Suppressor macrophage treated with lipopolysaccharide for 1 hour (primary cell): Measurements from ENCODE around the gene FILIP1L.

Experiments used
- DNase-seq, 3 donors: peaks; one replicate each; pipeline ENCODE4 v3.0.0-alpha.2; 2020 to 2022

FILIP1L gene

GRCh38 chr3:100039075-100039474 is 75.2 kb downstream of the FILIP1L start:
- DNase-seq: no peak

- no peak for DNase-seq
Measured at GRCh38 chr3:100033903-100034471, 80.3 kb downstream of the FILIP1L start.

- no peak for DNase-seq
Measured at GRCh38 chr3:100033184-100033583, 81.1 kb downstream of the FILIP1L start.

GRCh38 chr3:100032243-100032642 is 82.1 kb downstream of the FILIP1L start:
- peak; percentile 47 to 68 (median 55) for DNase-seq

- peak; percentile 41 to 81 (median 68) for DNase-seq
Measured at GRCh38 chr3:100030914-100031425, 83.3 kb downstream of the FILIP1L start.

- DNase-seq: no peak
Measured at GRCh38 chr3:100030346-100030745, 84.0 kb downstream of the FILIP1L start.

GRCh38 chr3:100029689-100030088 is 84.6 kb downstream of the FILIP1L start:
- no peak for DNase-seq

- no peak for DNase-seq
Measured at GRCh38 chr3:100029052-100029451, 85.2 kb downstream of the FILIP1L start.

GRCh38 chr3:100027321-100027720 is 87.0 kb downstream of the FILIP1L start:
- DNase-seq: no peak

GRCh38 chr3:100024520-100025303 is 89.6 kb downstream of the FILIP1L start:
- DNase-seq: no peak

GRCh38 chr3:100023595-100023994 is 90.7 kb downstream of the FILIP1L start:
- DNase-seq: no peak

GRCh38 chr3:100023150-100023549 is 91.2 kb downstream of the FILIP1L start:
- DNase-seq: no peak

GRCh38 chr3:100022506-100022905 is 91.8 kb downstream of the FILIP1L start:
- no peak for DNase-seq

- no peak for DNase-seq
Measured at GRCh38 chr3:100020876-100021644, 93.2 kb downstream of the FILIP1L start.

GRCh38 chr3:100019719-100020118 is 94.6 kb downstream of the FILIP1L start:
- DNase-seq: no peak

- DNase-seq: no peak
Measured at GRCh38 chr3:100018806-100019205, 95.5 kb downstream of the FILIP1L start.

- DNase-seq: no peak
Measured at GRCh38 chr3:100010087-100010417, 104.2 kb downstream of the FILIP1L start.

- DNase-seq: no peak
Measured at GRCh38 chr3:100009276-100010086, 104.8 kb downstream of the FILIP1L start.

- no peak for DNase-seq
Measured at GRCh38 chr3:100008081-100008698, 106.1 kb downstream of the FILIP1L start.

- no peak for DNase-seq
Measured at GRCh38 chr3:100007313-100007712, 107.0 kb downstream of the FILIP1L start.

- DNase-seq: no peak
Measured at GRCh38 chr3:100006570-100007271, 107.6 kb downstream of the FILIP1L start.
